ENCODE results near the gene C3orf49.

Gene C3orf49

GRCh38 chr3:63819151-63819398 is at the start of gene C3orf49:
TSS of gene C3orf49 (plus strand) at chr3:63819299. CDS start at chr3:63819472, 173 bp downstream.
- DNase-seq = no peak

- DNase-seq = no peak
Measured at GRCh38 chr3:63774781-63775180, 44.3 kb upstream of the C3orf49 start.

GRCh38 chr3:63779227-63779626 is 39.9 kb upstream of the C3orf49 start:
- DNase-seq = no peak

- DNase-seq = no peak
Measured at GRCh38 chr3:63791974-63792373, 27.1 kb upstream of the C3orf49 start.

GRCh38 chr3:63795438-63795837 is 23.7 kb upstream of the C3orf49 start:
- DNase-seq = no peak

GRCh38 chr3:63798544-63798943 is 20.6 kb upstream of the C3orf49 start:
- DNase-seq = no peak

GRCh38 chr3:63798949-63799348 is 20.1 kb upstream of the C3orf49 start:
- DNase-seq = no peak

GRCh38 chr3:63800097-63800496 is 19.0 kb upstream of the C3orf49 start:
- DNase-seq = no peak

- DNase-seq = no peak
Measured at GRCh38 chr3:63803911-63804310, 15.2 kb upstream of the C3orf49 start.

- no peak for DNase-seq
Measured at GRCh38 chr3:63807961-63808565, 11.0 kb upstream of the C3orf49 start.

- no peak for DNase-seq
Measured at GRCh38 chr3:63808633-63809032, 10.5 kb upstream of the C3orf49 start.

- no peak for DNase-seq
Measured at GRCh38 chr3:63809607-63810006, 9.5 kb upstream of the C3orf49 start.

GRCh38 chr3:63814237-63814636 is 4.9 kb upstream of the C3orf49 start:
- no peak for DNase-seq

GRCh38 chr3:63817225-63817624 is 1.9 kb upstream of the C3orf49 start:
- DNase-seq = no peak

- DNase-seq = no peak
Measured at GRCh38 chr3:63818282-63819150, 583 bp upstream of the C3orf49 start.

GRCh38 chr3:63824309-63824708 is 5.2 kb downstream of the C3orf49 start:
- no peak for DNase-seq

GRCh38 chr3:63830526-63830925 is 11.4 kb downstream of the C3orf49 start:
- no peak for DNase-seq

GRCh38 chr3:63832395-63832794 is 13.3 kb downstream of the C3orf49 start:
- no peak for DNase-seq

- DNase-seq = no peak
Measured at GRCh38 chr3:63841704-63842103, 22.6 kb downstream of the C3orf49 start.

GRCh38 chr3:63842127-63842526 is 23.0 kb downstream of the C3orf49 start:
- no peak for DNase-seq

GRCh38 chr3:63845215-63845614 is 26.1 kb downstream of the C3orf49 start:
- DNase-seq = no peak

GRCh38 chr3:63847718-63848450 is 28.8 kb downstream of the C3orf49 start:
- DNase-seq = no peak

GRCh38 chr3:63849175-63849574 is 30.1 kb downstream of the C3orf49 start:
- no peak for DNase-seq

GRCh38 chr3:63851287-63851686 is 32.2 kb downstream of the C3orf49 start:
- DNase-seq = no peak

Measured in NCI-H1436 treated with DMSO at 0.1 percent for 48 hours (cell line).